ENCODE data around the gene COPS2. TPM values are rescaled to one million over a fixed set of nuclear protein-coding genes. Genes with fewer than 3 reads are reported as not detected.

COPS2 gene
- total RNA-seq, 2 donors from 2014 or later: 80.9 to 103 TPM

GRCh38 chr15:49171790-49172189 is 16.4 kb upstream of the COPS2 start:
- peaks cover 9 to 10% of the 10 kb centered on the region in 2 donors for H3K36me3 Mint-ChIP-seq
- DNase-seq (ENCODE audit: low spot score in 2 of 2) (no peak), ATAC-seq (no peak)
- no peaks in the 10 kb centered on the region for H3K9me3 Mint-ChIP-seq
- peak overlapping the region; percentile 94 to 99 for H3K27ac Mint-ChIP-seq

DNA sequence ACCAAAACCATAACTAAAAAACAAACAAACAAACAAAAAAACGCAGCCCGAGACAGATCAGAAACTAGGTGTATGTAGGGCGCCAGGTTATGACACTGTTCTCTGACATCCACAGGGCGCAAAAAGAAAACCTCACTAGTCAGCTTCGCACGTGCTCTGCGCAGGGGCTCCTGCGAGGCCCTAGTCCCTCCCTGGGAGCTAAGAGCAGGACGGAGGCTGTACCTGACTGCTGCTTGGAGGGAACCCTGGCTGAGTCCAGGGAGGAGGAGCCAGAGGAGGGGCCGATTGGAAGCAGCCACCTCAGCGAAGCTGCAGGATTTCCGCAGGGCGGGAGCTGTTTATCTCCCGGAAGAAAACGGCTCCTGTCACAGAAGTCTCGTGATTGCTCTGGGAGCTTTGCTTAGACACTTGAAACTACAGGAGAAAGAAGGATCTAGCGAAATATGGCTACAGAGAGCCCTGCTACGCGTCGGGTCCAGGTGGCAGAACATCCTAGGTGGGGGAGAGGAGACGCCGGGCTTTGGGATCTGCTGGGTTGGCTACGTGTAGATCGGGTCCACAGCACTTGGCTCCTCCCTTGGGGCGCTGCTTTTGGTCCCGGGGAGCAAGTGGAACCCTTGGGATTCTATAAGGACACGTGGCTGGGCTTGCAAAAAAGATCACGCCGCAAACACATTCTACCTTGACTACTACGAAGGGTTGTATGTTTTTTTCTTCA is 14.6 kb upstream of the COPS2 start, which contains the start of gene GALK2:
Gene GALK2 (plus strand): TSS at position 368 of the 718 bp plus-strand sequence. CDS start 76 bp downstream, at position 444.
- Mint-ChIP-seq H3K27ac (peak within 1 kb of the TSS; percentile 94 to 99), H3K9me3 (no peaks in the 10 kb centered on the region), H3K36me3 (peaks cover 9 to 10% of the 10 kb centered on the region in 2 donors)
- ATAC-seq (peak; percentile 99 to 100), DNase-seq (ENCODE audit: low spot score in 2 of 2) (peak; percentile 74 to 84)

DNA sequence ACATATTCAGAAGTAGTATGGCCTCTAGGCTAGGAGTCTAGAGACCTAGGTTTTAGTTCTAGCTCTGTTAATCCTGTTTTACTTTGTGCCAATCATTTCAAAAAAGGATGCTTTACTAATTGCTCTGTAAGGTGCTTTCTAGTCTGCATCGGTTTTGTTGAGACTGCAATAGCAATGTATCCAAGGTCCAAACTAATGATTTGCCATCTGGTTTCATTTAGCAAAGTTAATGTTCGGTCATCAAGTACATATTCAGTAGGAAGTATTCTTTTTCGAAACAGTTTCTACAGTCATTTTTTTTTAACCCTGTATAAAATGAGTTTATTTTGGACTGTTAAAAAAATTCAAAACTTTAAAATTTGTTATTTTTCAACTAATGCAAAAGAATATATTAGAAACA is 12.6 kb upstream of the COPS2 start:
- Mint-ChIP-seq H3K9me3 (no peaks in the 10 kb centered on the region), H3K36me3 (peaks cover 9 to 10% of the 10 kb centered on the region in 2 donors), H3K27ac (no peak overlapping the region)
- ATAC-seq: no peak
- no peak for DNase-seq (ENCODE audit: low spot score in 2 of 2)

DNA sequence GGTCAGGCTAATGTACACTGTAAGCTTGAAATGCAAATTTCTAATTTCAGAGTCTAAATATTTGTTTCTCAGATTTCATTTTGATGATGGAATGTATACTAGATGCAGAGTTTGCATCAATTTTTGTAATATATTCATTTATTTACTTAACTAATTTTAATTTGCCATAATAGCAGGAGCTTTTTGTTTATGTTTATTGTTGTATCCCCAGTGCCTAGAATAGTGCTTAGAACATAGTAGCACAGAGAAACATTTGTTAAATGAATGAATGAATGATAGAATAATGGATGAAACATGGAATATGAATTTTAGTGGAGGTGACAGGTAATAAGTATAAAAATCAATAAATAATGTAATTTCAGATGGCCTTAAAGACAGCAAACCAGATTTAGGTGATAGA is 9.5 kb upstream of the COPS2 start:
- peaks cover under 1 to 6% of the 10 kb centered on the region in 2 donors for H3K36me3 Mint-ChIP-seq
- no peak overlapping the region for H3K27ac Mint-ChIP-seq
- DNase-seq (ENCODE audit: low spot score in 2 of 2): no peak
- ATAC-seq: no peak
- H3K9me3 Mint-ChIP-seq: no peaks in the 10 kb centered on the region

GRCh38 chr15:49163678-49164077 is 8.3 kb upstream of the COPS2 start:
- Mint-ChIP-seq H3K9me3 (no peaks in the 10 kb centered on the region), H3K27ac (no peak overlapping the region)

DNA sequence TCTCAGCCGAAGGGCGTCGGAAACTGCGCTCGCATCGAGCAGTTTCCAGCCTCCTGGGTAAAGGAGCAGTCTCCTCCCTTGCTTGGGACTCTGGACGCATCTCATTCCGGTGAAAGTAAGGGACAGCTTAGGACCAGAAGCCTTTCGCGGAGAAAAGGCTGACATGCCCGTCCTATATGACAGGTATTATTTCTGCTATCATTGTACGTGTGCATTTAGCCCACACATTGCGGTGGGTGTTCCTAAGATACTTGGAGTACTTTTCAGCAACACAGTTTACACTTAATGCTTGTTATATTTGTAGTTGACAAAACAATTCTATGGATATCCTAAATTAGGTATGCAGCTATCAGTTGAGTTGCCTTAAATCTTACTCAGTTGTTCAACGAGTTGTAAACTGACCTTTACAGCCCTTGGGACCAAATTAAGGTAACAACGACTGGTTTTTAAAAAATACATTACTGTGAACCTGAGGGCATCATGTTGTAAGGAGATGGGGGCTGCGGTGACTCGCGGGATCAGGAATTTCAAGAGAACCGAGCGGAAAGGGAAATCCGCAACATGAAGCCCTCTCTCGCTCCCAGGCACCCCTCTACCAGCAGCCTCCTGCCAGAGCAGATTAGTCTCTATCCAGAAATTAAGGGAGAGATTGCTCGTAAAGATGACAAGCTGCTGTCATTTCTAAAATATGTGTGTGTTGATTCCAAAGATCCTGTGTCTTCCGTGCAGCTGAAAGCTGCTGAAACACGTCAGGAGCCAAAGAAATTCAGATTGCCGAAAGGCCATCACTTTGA is 632 bp upstream of the COPS2 start:
- Mint-ChIP-seq H3K36me3 (peaks cover 15 to 18% of the 10 kb centered on the region in 2 donors), H3K27ac (peak overlapping the region; percentile 98 to 99), H3K9me3 (no peaks in the 10 kb centered on the region)
- no peak for DNase-seq (ENCODE audit: low spot score in 2 of 2)
- ATAC-seq: no peak

More at GRCh38 chr15:49163678-49164077, 8.3 kb upstream of the COPS2 start:
- ATAC-seq (no peak), DNase-seq (ENCODE audit: low spot score in 2 of 2) (no peak)
- peaks cover 0 to 5% of the 10 kb centered on the region in 2 donors for H3K36me3 Mint-ChIP-seq

GRCh38 chr15:49154799-49155109 is 645 bp downstream of the COPS2 start:
- peak overlapping the region; percentile 98 to 99 for H3K27ac Mint-ChIP-seq
- DNase-seq (ENCODE audit: low spot score in 2 of 2) (no peak), ATAC-seq (no peak)
- no peaks in the 10 kb centered on the region for H3K9me3 Mint-ChIP-seq
- peaks cover 15 to 18% of the 10 kb centered on the region in 2 donors for H3K36me3 Mint-ChIP-seq

- H3K9me3 Mint-ChIP-seq: no peaks in the 10 kb centered on the region
- H3K36me3 Mint-ChIP-seq: peaks cover 15 to 18% of the 10 kb centered on the region in 2 donors
- DNase-seq (ENCODE audit: low spot score in 2 of 2) (no peak), ATAC-seq (no peak)
- H3K27ac Mint-ChIP-seq: peak overlapping the region; percentile 98 to 99
These were observed 1.0 kb downstream of the COPS2 start for GRCh38 chr15:49154359-49154758.

GRCh38 chr15:49152552-49153312 is 2.7 kb downstream of the COPS2 start:
- ATAC-seq (no peak), DNase-seq (ENCODE audit: low spot score in 2 of 2) (no peak)
- no peak overlapping the region for H3K27ac Mint-ChIP-seq
- H3K36me3 Mint-ChIP-seq: peaks cover 15 to 18% of the 10 kb centered on the region in 2 donors
- H3K9me3 Mint-ChIP-seq: no peaks in the 10 kb centered on the region

- H3K36me3 Mint-ChIP-seq: peaks cover 15 to 18% of the 10 kb centered on the region in 2 donors
- no peak for DNase-seq (ENCODE audit: low spot score in 2 of 2)
- no peaks in the 10 kb centered on the region for H3K9me3 Mint-ChIP-seq
- ATAC-seq: no peak
- no peak overlapping the region for H3K27ac Mint-ChIP-seq
These were observed 3.6 kb downstream of the COPS2 start for GRCh38 chr15:49151831-49152230.

- no peaks in the 10 kb centered on the region for H3K36me3 Mint-ChIP-seq
These were observed 6.7 kb downstream of the COPS2 start for GRCh38 chr15:49148727-49149126.

DNA sequence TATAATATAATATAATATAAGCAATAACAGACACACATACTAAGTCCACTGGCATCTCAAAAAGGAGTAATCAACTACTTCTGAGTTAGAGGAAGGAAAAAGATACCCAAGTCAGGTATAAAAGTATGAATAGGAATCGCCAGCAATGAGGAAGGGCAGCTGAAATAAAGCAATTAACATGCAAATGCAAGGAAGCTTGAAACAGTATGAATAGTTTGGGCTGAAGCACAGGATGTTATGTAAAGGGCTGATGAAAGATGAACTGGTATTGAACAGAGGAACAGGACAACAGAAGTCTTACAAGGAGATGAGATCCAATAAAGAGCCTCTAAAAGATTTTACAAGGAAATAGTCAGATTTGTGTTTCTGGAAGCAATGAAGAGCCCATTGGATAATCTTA is 7.1 kb downstream of the COPS2 start:
- DNase-seq (ENCODE audit: low spot score in 2 of 2) (no peak), ATAC-seq (no peak)
- peak overlapping the region in 1 of 2 donors; percentile 5 for H3K27ac Mint-ChIP-seq
- no peaks in the 10 kb centered on the region for H3K9me3 Mint-ChIP-seq
- peaks cover 0 to 2% of the 10 kb centered on the region in 2 donors for H3K36me3 Mint-ChIP-seq

More at GRCh38 chr15:49148727-49149126, 6.7 kb downstream of the COPS2 start:
- DNase-seq (ENCODE audit: low spot score in 2 of 2) (no peak), ATAC-seq (peak in 1 of 2 donors; percentile 46)
- Mint-ChIP-seq H3K27ac (peak overlapping the region in 1 of 2 donors; percentile 5), H3K9me3 (no peaks in the 10 kb centered on the region)

DNA sequence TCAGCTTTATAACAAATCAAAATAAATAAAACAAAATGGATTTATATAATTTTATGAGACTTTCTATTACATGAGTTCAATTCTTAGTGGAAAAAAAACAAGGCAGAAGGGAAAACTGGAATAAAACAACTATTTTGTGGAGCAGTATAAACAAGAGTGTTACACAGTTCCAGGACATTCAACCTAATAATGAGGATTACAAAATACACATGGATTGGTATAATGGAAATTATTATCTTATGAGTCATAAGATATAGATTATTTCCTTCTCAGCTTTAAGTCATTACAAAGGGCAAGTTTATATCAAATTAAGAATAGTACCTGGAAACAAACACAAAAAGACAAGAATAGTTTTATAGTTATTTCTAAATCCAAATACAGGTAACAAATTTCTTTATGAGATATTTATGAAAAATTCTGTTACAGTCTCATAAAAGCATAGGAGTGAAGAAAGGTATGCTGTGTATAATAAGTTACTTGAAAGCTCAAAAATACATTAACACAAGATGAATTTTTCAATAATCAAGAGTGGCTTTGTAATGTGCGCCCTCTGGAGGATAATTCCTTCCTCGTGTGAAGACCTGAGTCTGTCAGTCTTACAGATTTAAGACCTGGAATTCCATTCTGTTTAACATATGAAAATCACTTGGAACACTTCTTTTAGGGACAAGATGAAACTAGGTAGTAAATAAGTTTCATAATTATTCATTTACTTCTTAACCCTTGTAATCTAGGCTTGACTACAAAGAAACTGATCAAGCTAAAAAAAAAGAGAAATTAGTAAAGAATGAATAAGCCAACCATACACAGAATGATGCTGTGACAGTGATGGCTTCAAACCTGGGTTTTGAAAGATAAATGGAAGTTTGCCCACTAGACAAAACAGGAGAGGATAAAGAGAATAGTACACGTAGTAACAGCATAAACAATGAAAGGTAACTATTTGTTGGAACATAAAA is 9.5 kb downstream of the COPS2 start:
- Mint-ChIP-seq H3K27ac (peak overlapping the region in 1 of 2 donors; percentile 31), H3K9me3 (no peaks in the 10 kb centered on the region), H3K36me3 (peaks cover 0 to 11% of the 10 kb centered on the region in 2 donors)
- peak in 1 of 2 donors; percentile 19 for DNase-seq (ENCODE audit: low spot score in 2 of 2)
- ATAC-seq: peak in 1 of 2 donors; percentile 64

DNA sequence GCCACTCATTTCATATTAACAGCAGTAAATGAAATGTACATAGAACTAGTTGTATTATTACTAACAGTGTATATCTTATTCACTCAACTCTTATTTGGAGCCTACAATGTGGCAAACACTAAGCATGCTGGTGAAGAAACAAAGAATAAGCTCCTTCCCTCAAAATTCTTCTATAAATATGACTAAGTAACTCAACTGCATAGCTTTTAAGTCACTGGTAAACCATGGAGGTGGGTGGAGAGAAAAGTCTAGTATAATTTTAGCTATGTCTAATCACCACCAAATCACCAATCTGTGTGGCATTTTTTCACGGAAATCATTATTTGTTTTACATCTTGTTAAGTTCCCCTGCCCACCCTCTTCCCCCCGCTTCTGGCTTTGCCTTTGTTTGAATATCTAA is 17.5 kb downstream of the COPS2 start:
- Mint-ChIP-seq H3K27ac (peak overlapping the region in 1 of 2 donors; percentile 44), H3K36me3 (peaks cover 6 to 16% of the 10 kb centered on the region in 2 donors), H3K9me3 (no peaks in the 10 kb centered on the region)
- DNase-seq (ENCODE audit: low spot score in 2 of 2) (no peak), ATAC-seq (peak in 1 of 2 donors; percentile 82)

- no peak for DNase-seq (ENCODE audit: low spot score in 2 of 2)
- Mint-ChIP-seq H3K36me3 (peaks cover 6 to 12% of the 10 kb centered on the region in 2 donors), H3K27ac (peak overlapping the region in 1 of 2 donors; percentile 65), H3K9me3 (no peaks in the 10 kb centered on the region)
- ATAC-seq: peak in 1 of 2 donors; percentile 30
These were observed 19.5 kb downstream of the COPS2 start for GRCh38 chr15:49135911-49136310.

Data from activated naive CD4-positive, alpha-beta T cell treated with anti-CD3 and anti-CD28 coated beads, Interleukin-2, amount 50 U/mL, for 72 hours (primary cell).